Suprapubic skin (tissue), 4 donors: ENCODE results near the gene KRTAP19-4. TPM values are rescaled to one million over a fixed set of nuclear protein-coding genes. Genes with fewer than 3 reads are reported as not detected.

ENCODE experiments used
- DNase-seq, 2 donors: peaks; one replicate each; pipeline ENCODE4 v3.0.0-alpha.2; 2019; ENCODE audit warnings: low spot score in 2 of 2
- H3K27ac ChIP-seq: fragments of 200-600 bp; sonication (generic); one replicate; pipeline ENCODE4 v1.5.1; 2019
- H3K27me3 ChIP-seq: fragments of 200-600 bp; sonication (generic); one replicate; pipeline ENCODE4 v1.5.1; 2019
- H3K36me3 ChIP-seq: fragments of 200-600 bp; sonication (generic); one replicate; pipeline ENCODE4 v1.5.1; 2019
- H3K4me1 ChIP-seq: fragments of 200-600 bp; sonication (generic); one replicate; pipeline ENCODE4 v1.5.1; 2019
- H3K4me3 ChIP-seq: fragments of 200-600 bp; sonication (generic); one replicate; pipeline ENCODE4 v1.5.1; 2019; ENCODE audit warnings: mild to moderate bottlenecking
- H3K9me3 ChIP-seq: fragments of 200-600 bp; sonication (generic); one replicate; pipeline ENCODE4 v1.5.1; 2019
- EP300 ChIP-seq: sonication (generic); formaldehyde crosslinking; IDR thresholded peaks from one replicate; pipeline ENCODE4 v1.6.1; 2017; ENCODE audit warnings: antibody characterized with exemption
- POLR2A ChIP-seq, 2 donors: fragments of 450-650 bp; IDR thresholded peaks; one replicate each; pipeline ENCODE4 v1.6.1; 2017; ENCODE audit warnings: antibody characterized with exemption in 2 of 2, mild to moderate bottlenecking in 2 of 2, moderate library complexity in 2 of 2
- POLR2AphosphoS5 ChIP-seq, 3 donors: sonication (generic); formaldehyde crosslinking; IDR thresholded peaks; one replicate each; pipeline ENCODE4 v1.6.1; 2017; ENCODE audit warnings: antibody characterized with exemption in 3 of 3
- WGBS: methylation state at CpG from one replicate; pipeline ENCODE4 v1.1.5; 2018; 5-methylcytosine and 5-hydroxymethylcytosine counted together
- total RNA-seq, 4 donors: library from RNA; depleted of rRNA; stranded (reverse); fragments of >200 nt; gene quantifications; one replicate each; pipeline ENCODE4 v1.1.0, GENCODE V29; 2016
- TF ChIP-seq, protein P1 (sequence below), 2 donors: fragments of 200-600 bp in 1 of 2; fragments of 450-650 bp in 1 of 2; sonication (generic) in 1 of 2; IDR thresholded peaks; one replicate each; pipeline ENCODE4 v1.5.1; 2016 to 2019; ENCODE audit warnings: antibody characterized with exemption in 2 of 2, mild to moderate bottlenecking in 1 of 2, moderate library complexity in 1 of 2

The KRTAP19-4 gene
- total RNA-seq, 4 donors from 2014 or later = not detected

GRCh38 chr21:30491963-30492428, 5.0 kb downstream of the KRTAP19-4 start, which contains the start of gene KRTAP19-3:
TSS of gene KRTAP19-3 (minus strand) at chr21:30492013. CDS start at chr21:30491957, 56 bp downstream.
- Histone ChIP-seq H3K4me3 (no peak within 1 kb of the TSS), H3K27me3 (no peaks in the 10 kb centered on the region), H3K4me1 (no peaks in the 10 kb centered on the region), H3K36me3 (no peaks in the 10 kb centered on the region), H3K9me3 (no peaks in the 10 kb centered on the region), H3K27ac (no peak within 1 kb of the TSS)
- TF ChIP-seq POLR2A (IDR thresholded peaks at IDR 0.05) = no peak
- TF ChIP-seq POLR2AphosphoS5 (IDR thresholded peaks at IDR 0.05) = no peak
- TF ChIP-seq, protein P1, sequence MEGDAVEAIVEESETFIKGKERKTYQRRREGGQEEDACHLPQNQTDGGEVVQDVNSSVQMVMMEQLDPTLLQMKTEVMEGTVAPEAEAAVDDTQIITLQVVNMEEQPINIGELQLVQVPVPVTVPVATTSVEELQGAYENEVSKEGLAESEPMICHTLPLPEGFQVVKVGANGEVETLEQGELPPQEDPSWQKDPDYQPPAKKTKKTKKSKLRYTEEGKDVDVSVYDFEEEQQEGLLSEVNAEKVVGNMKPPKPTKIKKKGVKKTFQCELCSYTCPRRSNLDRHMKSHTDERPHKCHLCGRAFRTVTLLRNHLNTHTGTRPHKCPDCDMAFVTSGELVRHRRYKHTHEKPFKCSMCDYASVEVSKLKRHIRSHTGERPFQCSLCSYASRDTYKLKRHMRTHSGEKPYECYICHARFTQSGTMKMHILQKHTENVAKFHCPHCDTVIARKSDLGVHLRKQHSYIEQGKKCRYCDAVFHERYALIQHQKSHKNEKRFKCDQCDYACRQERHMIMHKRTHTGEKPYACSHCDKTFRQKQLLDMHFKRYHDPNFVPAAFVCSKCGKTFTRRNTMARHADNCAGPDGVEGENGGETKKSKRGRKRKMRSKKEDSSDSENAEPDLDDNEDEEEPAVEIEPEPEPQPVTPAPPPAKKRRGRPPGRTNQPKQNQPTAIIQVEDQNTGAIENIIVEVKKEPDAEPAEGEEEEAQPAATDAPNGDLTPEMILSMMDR (IDR thresholded peaks at IDR 0.05) = no peak
- no peak for TF ChIP-seq EP300
- WGBS = 69% methylated on average over 2 of the region's 2 CpGs
- DNase-seq = no peak

DNA sequence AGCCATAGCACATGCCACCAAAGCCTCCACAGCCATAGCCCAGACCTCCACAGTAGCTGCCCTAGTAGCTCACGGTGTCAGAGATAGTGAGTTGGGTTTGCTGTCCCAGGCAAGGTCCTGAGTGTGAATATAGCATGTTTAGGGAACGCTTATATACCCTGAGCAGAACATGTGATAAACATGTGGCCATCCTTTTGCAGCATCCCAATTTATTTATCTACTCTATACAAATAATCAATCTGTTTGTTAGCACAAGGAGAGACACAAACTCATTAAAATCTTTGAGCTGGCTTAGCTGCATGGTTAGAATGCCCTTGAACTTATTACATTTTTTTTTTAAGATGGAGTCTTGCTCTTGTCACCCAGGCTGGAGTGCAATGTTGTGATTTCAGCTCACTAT, 9.6 kb downstream of the KRTAP19-4 start, which contains the start of gene KRTAP19-2:
KRTAP19-2 (minus strand) TSS at position 101 of the 400 bp plus-strand sequence; CDS start at position 13, 88 bp downstream.
- H3K36me3 ChIP-seq = no peaks in the 10 kb centered on the region
- peaks cover 7% of the 10 kb centered on the region for H3K9me3 ChIP-seq
- 90% methylated on average over 2 of the region's 2 CpGs for WGBS
- no peak within 1 kb of the TSS for H3K27ac ChIP-seq
- H3K4me3 ChIP-seq = no peak within 1 kb of the TSS
- no peak for TF ChIP-seq EP300
- no peaks in the 10 kb centered on the region for H3K4me1 ChIP-seq
- no peaks in the 10 kb centered on the region for H3K27me3 ChIP-seq
- no peak for DNase-seq

DNA sequence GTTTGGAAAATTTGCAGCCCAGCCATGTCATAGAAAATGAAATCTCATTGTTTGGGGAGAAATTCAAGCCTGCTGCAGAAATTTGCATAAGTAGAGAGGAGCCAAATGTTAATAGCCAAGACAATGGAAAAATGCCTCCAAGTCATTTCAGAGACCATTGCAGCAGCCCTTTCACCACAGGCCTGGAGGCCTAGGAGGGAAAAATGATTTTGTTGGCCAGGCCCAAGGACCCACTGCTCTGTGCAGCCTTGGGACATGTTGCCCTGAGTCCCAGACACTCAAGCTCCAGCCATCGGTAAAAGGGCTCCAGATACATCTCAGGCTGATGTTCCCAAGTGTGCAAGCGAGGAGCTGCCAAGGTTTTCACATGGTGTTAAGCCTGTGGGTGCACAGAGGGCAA, 10.8 kb downstream of the KRTAP19-4 start:
- Histone ChIP-seq H3K36me3 (no peaks in the 10 kb centered on the region), H3K27me3 (no peaks in the 10 kb centered on the region), H3K27ac (no peak overlapping the region), H3K4me1 (no peaks in the 10 kb centered on the region), H3K9me3 (peaks cover 7% of the 10 kb centered on the region), H3K4me3 (no peak overlapping the region)
- no peak for TF ChIP-seq POLR2AphosphoS5 (IDR thresholded peaks at IDR 0.05)
- TF ChIP-seq, protein P1 (IDR thresholded peaks at IDR 0.05) = no peak
- TF ChIP-seq POLR2A (IDR thresholded peaks at IDR 0.05) = no peak
- 82% methylated on average over 2 of the region's 2 CpGs for WGBS
- DNase-seq = no peak

DNA sequence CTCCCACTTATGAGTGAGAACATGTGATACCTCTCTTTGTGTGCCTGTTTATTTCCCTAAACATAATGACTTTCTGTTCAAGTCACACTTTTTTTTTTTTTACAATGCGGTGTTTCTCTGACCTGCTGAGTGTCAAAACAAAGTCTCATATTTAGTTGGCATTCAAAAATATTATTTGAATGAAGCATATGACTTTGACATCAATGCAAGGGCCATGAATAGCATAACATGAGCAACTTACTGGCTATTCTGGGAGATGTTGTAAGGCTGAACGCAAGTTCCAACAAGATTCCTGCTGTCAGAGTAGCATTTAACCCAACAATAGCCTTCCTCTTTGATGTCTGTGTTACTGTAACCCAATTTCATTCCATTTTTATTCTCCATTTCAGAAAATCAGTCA, 14.8 kb downstream of the KRTAP19-4 start:
- WGBS = 49% methylated on average over 2 of the region's 2 CpGs
- H3K27ac ChIP-seq = no peak overlapping the region
- H3K36me3 ChIP-seq = no peaks in the 10 kb centered on the region
- TF ChIP-seq, protein P1 (IDR thresholded peaks at IDR 0.05) = no peak
- no peak for TF ChIP-seq POLR2A (IDR thresholded peaks at IDR 0.05)
- no peak for DNase-seq
- H3K27me3 ChIP-seq = no peaks in the 10 kb centered on the region
- H3K4me3 ChIP-seq = no peak overlapping the region
- peaks cover 7% of the 10 kb centered on the region for H3K9me3 ChIP-seq
- no peaks in the 10 kb centered on the region for H3K4me1 ChIP-seq

- WGBS = 91% methylated on average over 7 of the region's 7 CpGs
- H3K36me3 ChIP-seq = no peaks in the 10 kb centered on the region
- no peak within 1 kb of the TSS for H3K4me3 ChIP-seq
- DNase-seq = no peak
- H3K27ac ChIP-seq = no peak within 1 kb of the TSS
- TF ChIP-seq POLR2A (IDR thresholded peaks at IDR 0.05) = no peak
- TF ChIP-seq, protein P1 (IDR thresholded peaks at IDR 0.05) = no peak
- no peak for TF ChIP-seq POLR2AphosphoS5 (IDR thresholded peaks at IDR 0.05)
- H3K9me3 ChIP-seq = no peaks in the 10 kb centered on the region
- no peaks in the 10 kb centered on the region for H3K4me1 ChIP-seq
- no peaks in the 10 kb centered on the region for H3K27me3 ChIP-seq
These were observed 16.8 kb downstream of the KRTAP19-4 start, which contains the start of gene KRTAP19-1 for GRCh38 chr21:30480145-30480544. TSS of gene KRTAP19-1 (minus strand) at chr21:30480367. CDS start at chr21:30480317, 50 bp downstream.

DNA sequence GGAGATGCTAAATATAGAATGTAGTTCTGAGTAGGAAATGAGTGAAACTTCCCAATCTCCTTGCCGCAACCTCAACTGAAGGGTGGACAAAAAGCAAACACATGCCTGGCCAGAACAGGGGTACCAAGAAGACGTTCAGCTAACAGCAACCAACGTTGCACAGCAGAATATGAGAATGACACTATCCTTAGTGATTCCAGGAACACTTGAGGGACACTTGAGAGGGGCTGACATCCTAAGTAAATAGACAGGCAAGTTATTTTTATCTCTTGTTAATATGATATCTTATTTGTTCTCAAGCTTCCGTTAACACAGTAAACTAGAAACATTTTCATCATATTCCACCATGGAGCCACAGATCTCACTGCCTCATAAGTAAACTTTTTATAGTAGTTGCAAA, 17.7 kb downstream of the KRTAP19-4 start:
- TF ChIP-seq, protein P1 (IDR thresholded peaks at IDR 0.05) = no peak
- no peak for TF ChIP-seq POLR2AphosphoS5 (IDR thresholded peaks at IDR 0.05)
- TF ChIP-seq EP300 = no peak
- TF ChIP-seq POLR2A (IDR thresholded peaks at IDR 0.05) = no peak
- Histone ChIP-seq H3K4me3 (no peak overlapping the region), H3K4me1 (no peaks in the 10 kb centered on the region), H3K36me3 (no peaks in the 10 kb centered on the region), H3K27me3 (no peaks in the 10 kb centered on the region), H3K9me3 (no peaks in the 10 kb centered on the region), H3K27ac (no peak overlapping the region)
- no peak for DNase-seq
- WGBS = 66% methylated on average over 4 of the region's 4 CpGs
